Activated CD4-positive, alpha-beta T cell treated with anti-CD3 and anti-CD28 coated beads, Interleukin-2, Interleukin-6, amounts not matched to agents 100 ng/mL and 50 ng/mL, durations not matched to agents 16 hours and 8 hours (primary cell): ENCODE data around the gene STAC2.
A peak's percentile ranks its signal among the peaks of the same experiment; 100 is the strongest.

ENCODE experiments used
- DNase-seq: peaks from one replicate; pipeline ENCODE4 v3.0.0-alpha.2; 2020

The STAC2 gene

DNA sequence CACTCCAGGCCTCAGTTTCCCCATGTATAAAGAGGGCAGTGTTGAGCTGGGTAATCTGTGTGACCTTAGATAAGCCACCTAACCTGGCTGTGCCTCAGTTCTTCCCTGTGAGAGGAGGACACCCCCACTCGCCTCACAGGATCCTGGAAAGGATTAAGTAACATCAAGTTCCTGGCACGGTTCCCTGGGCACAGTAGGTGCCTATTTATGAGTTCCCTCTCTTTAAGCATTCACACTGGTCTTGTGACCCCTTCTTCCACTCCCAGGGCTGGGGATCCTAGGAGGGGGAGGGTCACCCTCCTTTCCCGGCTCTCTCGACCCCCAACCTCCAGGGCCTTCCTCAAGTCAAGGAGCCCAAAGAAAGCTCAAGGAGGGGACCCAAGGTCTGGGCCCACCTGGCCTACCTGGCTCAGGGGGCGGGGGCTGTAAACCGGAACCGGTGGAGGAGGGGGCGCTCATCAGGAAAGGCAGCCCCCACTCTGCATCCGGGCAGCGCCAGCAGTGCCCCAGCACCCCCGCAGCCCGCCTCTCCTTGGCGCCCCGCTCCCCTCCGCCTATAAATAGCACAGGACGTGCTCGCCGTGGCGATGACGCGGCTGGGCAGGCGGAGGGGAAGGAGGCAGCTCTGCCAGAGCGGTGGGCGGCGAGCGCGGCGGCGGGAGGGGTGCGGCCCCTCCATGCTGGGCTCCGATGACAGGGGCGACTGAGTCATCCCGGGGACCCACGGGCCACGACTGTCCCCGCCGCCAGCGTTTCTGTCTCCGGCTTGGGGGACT, 16.2 kb downstream of the STAC2 start:
- no peak for DNase-seq

DNA sequence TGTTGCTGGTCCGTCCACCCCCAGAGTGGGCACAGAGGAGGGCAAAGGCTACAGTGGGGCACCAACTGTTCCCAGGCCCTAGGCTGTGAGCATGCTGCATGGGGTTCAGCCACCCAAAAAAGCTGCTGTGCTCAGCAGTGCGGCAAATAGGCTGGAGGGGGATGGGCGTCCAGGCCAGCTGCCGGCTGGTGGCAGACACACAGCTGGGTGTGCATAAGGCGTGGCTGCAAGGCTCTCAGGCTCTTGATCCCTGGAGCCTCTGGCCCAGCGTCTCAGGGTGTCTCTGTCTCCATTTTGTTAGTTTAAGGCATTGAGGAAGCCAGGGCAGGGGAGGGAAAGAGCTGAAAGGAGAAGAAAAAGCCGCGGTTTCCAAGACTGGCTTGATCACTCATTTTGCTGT, 16.9 kb downstream of the STAC2 start:
- no peak for DNase-seq

DNA sequence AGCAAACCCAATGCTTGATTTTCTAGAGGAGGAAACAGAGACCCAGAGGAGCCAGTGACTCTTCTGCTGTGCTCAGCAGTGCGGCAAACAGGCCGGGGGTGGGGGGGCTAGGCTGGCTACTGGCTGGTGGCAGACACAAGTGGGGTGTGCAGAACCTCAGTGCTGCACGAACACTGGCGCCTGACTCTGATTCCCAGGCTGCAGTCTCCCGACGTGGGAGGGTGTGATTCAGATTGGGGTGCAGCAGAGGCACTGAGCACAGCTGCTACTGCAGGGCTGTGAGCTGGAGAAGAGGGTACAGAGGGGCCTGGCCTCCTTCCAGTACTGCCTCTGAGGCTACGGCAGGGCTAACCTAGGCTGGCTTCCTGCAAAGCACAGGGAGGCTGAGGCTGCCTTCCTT, 17.6 kb downstream of the STAC2 start:
- no peak for DNase-seq

DNA sequence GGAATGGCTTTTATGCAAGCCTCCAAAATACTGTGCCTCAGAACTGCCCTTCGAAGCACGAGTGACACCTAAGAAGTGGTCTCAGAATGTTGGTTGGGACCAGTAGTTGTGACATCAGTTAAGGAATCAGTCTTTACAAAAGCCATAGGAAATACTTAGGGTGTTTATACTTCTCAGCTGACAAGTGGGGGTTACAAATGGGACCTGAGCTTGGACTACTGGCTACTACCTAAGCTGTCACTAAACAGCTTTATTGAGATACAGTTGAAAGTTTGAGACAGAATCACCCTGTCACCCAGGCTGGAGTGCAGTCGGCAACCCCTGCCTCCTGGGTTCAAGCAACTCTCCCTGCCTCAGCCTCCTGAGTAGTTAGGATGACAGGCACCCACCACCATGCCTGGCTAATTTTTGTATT, 20.6 kb downstream of the STAC2 start:
- no peak for DNase-seq

DNA sequence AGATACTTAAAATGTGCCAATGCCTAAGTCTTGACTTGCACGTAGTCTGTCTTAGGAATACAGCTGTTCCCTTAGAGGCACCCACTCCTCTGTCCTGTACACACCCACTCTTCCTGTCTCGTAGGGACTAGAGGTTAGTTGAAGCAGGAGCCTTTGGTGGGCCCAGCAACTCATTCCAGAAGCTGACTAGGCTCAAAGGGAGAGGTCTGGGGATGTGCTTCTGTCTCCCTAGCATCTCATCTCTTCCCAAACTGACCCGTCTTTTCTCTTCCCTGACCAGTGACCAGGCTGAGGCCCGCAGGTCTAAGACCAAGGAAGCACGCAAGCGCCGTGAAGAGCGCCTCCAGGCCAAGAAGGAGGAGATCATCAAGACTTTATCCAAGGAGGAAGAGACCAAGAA, 21.5 kb downstream of the STAC2 start:
- no peak for DNase-seq

DNA sequence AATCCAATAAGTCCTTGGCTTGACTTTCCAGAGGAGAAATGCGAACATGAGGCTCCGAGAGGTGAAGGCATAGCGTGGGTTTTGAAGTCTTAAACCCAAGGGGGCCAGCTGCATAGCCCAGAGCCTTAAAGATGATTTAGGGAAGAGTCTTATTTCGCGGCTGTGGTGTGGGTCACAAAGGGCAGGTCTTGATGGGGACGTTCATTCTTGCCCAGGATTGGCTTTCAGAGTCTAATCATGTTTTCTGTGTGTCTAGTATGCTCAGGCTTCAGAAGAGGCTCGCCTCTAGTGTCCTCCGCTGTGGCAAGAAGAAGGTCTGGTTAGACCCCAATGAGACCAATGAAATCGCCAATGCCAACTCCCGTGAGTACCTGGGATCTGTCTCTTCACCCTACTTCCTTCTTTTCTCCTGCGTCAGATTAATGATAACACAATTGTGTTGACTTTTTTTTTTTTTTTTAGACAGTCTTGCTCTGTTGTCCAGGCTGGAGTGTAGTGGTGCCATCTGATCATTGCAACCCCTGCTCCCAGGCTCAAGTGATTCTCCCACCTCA, 24.7 kb downstream of the STAC2 start:
- DNase-seq, result no peak

DNA sequence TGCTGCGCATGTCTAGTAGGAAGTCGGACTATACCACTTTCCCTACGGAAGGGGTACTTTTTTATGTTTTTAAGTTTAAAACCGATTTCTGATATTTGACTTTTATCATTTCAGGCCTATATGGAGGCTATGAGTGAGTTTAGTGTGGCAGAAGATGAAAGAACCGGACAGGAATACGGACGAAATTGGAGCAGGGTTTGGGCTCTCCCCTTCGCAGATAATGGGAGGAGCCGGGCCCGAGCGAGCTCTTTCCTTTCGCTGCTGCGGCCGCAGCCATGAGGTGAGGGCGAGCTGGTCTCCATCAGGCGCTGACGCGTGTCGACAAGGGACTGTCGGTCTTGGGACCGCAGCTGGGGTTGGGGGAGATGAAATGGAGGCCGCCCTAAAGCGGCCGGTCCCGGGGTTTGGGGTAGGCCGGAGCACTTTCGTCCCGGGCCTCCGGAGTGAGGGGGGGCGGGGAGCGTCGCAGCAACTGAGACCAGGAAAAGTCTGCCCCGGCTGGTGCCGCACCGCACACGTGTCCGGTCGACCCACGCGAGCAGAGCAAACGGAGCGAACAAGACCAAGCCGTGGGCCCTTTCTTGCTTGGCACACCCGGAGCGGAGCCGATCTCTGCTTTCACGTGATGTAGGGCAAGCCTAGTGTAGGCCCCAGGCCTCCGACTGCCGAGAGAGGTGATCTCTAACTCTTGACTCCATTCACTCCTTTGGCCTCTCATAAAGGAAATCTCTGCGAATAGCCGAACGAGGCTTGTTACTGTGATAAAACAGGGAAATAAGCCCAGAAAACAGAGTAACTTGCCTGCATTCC, 25.5 kb downstream of the STAC2 start, which contains the start of gene RPL19:
Gene RPL19 (plus strand): TSS at position 214 of the 810 bp plus-strand sequence. CDS start 62 bp downstream, at position 276.
- DNase-seq, result peak; percentile 83

DNA sequence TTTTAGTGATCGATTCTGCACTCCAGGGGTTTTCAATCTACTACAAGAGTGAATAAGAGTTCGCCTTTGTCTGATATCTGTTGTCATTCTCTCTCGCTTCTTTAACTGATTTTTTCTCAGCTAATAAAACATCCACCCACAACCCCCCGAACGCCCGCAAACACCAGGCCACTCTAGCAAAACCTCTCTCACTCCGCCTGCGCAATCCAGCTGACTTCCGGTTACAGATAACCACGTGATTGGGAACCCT, 26.0 kb downstream of the STAC2 start:
- peak; percentile 93 for DNase-seq

DNA sequence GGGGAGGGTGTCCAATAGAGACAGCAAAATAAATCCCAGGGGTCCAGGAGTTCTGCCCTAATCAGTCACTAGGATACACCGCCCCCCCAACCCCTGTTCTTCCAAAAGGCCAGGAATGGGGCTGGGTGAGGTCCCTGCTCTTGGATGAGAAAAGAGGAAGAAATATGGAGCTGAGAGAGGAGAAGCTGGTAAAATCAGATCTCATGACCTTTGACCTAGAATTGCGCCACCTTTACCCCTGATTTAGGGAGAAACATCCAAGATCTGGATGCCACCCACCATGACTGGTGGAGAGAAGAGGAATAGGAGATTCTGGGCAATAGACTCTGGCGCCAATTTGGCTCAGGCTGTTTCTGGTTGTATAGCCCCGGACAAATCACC, 27.6 kb downstream of the STAC2 start:
- no peak for DNase-seq

DNA sequence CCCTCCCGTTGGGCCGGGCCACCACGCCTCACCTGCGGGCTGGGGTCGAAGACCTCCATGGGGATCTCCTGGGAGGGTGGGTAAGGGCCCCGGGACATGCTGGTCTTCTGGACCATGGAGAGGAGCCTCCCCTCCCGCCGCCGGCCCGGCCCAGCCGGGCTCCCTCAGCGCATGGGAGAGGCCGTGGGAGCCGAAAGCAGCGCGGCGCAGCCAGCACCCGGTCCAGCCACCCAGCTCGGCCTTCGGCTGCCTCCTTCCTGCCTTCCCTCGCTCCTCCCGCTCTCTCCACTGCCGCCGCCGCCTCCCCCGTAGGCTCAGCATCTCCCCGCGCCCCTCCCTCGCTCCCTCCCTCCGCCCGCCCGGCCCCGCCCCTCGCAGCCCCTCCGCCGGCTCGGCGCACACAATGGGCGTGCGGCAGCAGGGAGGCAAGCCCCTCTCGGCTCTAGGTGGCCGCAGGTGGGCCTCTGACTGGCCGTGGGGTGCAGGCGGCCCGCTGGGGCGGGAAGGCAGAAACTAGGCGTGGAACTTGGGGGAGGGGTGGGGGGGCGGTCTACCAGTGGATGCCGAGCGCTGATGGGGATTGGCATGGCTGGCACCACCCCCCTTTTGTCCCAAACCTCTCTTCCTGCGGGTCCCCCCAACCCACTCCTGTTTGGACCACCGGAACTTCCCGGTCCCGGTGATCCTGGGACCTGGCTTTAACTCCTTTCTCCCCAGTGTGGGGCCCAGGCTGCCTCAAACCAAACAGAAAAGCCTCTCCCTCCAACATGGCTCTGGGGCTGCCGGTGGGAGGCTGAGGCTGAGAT, 28.2 kb downstream of the STAC2 start, which contains the start of gene CACNB1:
Gene CACNB1 (minus strand): TSS at position 290 of the 806 bp plus-strand sequence. CDS start 174 bp downstream, at position 116.
- DNase-seq, result peak; percentile 85

DNA sequence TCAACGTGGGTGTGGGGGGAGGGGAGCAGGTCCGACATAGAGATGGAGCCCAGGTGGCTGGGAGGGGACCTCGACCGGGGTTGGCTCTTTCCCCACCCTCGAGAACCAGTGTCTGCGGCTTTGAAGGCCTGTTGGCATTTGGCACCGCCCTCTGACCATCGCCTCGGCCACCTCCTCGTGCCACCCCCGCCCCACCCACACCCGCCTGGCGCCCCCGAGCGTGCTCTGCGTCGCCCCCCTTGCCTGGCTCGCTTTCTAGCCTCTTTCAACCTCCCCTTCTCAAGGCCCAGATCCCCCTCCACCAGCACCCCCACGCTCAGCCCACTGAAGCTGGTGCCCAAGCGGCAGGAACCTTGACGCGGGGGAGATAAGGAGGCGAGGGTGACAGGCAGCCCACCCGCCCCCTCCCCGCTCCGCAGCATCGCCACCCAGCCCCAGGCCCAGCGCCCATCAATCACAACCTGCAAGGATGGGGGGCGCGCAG, 28.9 kb downstream of the STAC2 start:
- DNase-seq, result peak; percentile 59

DNA sequence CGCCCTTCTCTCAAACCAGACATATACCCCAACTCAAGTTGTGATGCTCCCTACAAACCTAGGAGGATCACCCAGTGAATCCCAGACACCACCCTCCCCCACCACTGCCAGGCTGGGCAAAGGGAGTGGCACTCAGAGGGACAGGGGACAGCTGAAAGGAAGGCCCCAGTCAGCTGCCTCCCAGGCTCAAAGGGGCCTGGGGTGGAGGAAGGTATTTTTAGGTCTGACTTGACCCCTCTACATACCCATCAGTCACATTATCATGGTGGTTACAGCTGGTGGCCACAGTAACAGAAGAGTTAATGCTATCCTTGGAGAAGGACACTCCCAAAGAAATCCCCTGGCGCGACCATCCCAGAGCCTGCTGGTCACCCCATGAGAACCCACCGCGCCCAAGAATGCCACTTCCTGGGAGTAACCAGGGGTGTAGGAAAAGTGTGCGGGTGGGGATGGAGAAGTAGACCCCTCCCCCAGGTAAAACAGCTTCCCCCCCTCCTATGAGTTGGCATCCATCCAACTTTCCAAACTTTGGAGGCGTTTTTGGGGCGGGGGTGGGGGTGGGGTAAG, 29.4 kb downstream of the STAC2 start:
- no peak for DNase-seq

DNA sequence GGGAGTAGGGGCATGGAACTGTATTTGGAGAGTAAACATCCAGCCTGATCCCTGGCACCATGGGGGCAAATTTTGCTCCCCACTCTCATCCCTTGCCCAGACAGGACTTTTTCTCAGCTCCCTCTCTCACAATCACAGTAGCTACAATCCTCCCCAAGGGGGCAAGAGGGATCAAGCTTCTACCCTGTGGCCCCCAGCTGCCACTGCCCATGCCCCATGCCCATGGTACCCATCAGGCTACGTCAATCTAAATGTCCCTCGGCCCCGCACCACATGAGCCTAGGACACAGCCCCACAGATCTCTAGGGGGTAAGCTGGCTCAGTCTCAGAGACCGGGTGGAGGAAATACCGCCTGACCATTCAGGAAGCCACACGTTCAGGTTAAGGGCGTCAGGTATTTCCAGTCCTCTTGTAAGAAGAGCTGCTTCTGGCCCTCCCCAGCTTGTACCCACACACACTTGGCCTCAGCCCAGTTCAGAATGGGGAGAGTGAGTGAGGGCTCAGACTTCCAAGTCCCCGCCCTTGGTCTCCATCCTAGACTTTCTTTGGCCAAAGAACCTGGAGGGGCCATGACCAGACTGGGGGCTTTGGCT, 30.1 kb downstream of the STAC2 start:
- DNase-seq, result no peak

DNA sequence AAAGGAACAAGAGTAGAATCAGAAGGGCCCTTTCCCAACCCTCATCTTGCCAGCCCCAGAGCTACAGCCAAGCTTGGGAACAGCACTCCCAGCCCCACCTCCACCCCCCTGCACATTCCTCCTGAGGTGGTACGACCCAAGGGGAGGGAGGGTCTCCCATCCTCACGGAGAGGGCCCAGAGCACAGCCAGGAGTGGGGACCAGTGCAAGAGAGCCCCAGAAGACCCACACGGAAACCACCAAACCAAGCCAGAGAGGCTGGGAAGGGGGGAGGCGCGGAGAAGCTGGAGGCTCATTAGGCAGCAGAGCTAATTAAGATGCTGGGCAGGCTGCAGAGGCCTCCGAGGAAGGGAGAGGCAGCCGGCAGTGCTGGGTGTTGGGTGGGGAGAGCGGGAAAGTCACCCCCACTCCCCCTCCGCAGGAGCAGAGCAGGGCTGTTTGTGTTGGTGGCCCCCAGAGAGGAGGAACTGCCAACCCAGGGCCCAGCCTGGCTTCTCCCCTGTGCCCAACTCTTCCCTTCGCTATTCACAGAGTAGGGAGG, 30.7 kb downstream of the STAC2 start:
- no peak for DNase-seq

DNA sequence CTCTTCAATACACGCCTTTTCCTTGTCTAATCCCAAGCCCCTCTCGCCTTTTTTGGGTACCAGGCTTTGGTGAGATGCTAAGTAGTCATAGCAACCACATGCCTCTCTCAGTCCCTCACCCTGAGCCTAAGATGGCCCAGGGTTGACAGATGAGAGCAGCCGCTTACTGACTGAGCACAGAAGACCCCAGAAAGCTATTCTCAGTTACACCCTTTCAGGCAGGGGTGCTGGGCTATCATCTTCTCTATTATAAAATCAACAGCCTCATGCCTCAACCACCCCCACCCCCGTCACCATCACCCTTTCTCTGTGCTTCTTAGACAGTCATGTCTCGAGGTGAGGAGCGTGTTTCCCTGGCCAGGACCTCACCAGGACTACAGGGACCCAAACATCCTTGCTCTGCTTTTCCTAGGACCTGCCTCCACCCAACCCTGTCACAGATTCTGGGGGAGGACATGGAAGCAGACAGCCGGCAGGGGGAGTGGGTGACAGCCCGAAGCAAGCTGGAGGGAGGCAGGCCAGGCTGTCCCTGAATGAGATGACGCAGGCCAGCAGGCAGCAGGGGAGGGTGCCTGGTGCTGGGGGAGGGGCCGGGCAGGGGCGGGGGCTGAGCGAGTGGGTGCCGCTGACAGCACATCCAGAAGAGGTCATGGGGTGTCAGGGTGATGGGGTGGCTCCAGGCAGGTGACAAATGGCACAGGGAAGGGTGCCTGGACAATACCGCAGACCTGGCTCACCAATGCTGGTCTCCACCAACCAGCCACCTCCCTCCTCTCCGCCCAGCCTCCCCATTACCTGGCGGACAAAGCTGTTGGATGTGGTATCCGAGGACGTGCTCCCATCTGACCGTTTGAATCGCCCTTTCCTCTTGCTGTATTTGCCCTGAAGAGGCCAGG, 31.4 kb downstream of the STAC2 start:
- DNase-seq, result no peak

DNA sequence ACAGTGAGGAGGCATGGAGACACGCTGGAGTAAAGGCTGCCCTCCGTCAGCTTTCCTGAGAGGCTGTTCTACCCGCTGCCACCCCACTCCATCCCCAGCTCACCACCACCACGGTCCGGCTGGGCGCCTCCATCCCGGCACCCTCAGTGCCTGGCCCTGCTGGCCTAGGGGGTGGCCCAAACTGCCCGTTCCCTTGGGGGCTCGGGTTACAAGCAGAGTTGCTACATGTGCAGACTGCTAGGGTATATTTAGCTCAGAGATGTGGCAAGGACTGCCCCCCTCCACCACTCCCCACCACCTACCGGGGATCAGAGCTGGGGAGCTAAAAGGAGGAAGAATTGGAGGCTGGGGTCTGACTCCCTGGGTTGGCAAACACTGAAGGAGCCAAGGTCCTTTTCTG, 32.4 kb downstream of the STAC2 start:
- DNase-seq, result no peak

DNA sequence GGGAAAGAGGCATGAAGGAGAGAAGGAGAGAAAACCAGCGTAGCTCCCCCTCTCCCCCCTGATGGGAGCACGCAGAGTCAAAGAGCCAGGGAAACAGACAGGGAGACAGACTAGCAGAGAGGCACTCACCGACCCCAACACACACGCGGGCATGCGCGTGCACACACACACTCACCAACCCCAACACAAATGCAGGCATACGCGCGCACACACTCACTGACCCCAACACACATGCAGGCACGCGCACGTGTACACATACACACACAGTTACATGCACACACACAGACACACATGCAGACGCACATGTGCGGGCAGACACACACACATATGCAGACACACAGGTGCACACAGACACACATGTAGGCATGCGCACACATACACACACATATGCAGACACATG, 32.8 kb downstream of the STAC2 start:
- DNase-seq, result no peak

DNA sequence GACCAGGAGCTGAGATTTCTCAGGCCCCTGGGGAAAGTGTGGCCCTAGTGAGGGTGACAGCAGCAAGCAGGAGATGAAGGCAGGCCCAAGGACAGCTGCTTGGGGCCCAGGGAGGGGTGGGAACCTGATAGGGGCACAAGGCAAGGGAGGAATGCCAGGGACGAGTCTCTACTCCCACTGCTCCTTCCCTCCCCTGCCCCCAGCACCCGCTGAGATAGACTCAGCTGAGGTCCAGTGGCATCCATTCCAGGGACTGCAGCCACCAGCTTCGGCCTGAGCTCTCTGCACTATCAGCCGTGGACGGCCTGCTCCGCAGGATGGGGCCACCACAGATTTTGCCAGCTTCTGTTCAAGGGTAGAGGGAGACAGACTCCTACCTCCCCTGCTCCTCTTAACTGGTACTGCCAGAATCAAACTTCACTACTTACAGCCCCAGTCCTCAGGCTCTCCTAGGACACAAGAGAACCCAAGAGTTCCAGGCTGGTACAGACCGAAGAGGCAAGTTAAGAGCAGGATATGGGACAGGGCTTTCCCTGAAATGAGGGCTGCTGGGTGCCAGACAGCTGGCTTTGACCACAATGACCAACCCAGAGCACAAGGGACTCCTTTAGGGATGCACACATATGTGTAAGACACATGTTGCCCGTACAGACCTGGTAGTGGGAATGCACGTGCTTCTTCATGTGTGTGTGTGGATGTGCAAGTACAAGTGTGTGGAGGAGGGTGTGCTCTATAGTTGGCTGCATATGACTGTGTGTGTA, 33.8 kb downstream of the STAC2 start:
- DNase-seq, result no peak

DNA sequence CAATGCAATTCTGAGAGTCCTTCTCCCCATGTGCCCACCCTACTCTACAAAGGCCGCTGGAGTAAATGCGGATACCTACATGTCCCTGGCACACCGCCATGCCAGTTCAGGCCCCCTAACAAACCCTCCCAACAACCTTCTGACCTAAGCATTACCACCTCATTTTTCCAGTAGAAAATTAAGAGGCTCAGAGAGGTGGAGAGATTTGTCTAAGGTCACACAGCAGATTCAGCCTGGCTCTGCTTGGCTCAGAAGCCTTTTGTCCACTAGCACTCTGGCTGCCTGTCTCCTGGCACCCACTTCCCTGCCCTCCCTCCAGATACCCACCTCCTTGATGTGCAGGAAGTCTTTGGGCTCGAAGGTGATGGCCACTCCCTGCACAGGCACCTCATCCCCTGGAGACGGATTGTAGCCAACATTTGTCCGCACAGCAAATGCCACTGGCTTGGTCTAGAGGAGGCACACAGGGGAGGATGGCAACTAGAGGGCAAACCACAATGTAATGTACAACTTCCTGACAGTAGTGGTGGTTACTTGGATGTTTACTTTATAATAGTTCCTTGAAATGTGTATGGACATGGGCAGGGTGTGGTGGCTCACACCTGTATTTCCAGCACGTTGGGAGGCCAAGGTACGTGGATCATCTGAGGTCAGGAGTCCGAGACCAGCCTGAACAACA, 38.5 kb downstream of the STAC2 start:
- no peak for DNase-seq
